Stimulated activated CD4-positive, alpha-beta T cell treated with anti-CD3 and anti-CD28 coated beads, Interleukin-4, amount 100 ng/mL, for 48 hours (primary cell): ENCODE data around the gene RNF213.
"Not testable (repeated sequence)": the region's sequence is repeated elsewhere in the genome, so short reads cannot be mapped to it uniquely, and the experiment has no call there.

Source experiments
- DNase-seq, 2 donors: peaks; one replicate each; pipeline ENCODE4 v3.0.0-alpha.2; 2020; ENCODE audit warnings: low read depth in 2 of 2

Gene RNF213

GRCh38 chr17:80223838-80224497 is 36.7 kb upstream of the RNF213 start:
- no peak for DNase-seq

GRCh38 chr17:80224683-80225082 is 36.0 kb upstream of the RNF213 start:
- DNase-seq, result no peak

GRCh38 chr17:80225230-80225629 is 35.4 kb upstream of the RNF213 start:
- no peak for DNase-seq

GRCh38 chr17:80227156-80227555 is 33.5 kb upstream of the RNF213 start:
- DNase-seq, result no peak

GRCh38 chr17:80227666-80228065 is 33.0 kb upstream of the RNF213 start:
- DNase-seq, result no peak

- DNase-seq, result no peak
These were observed 32.2 kb upstream of the RNF213 start for GRCh38 chr17:80228477-80228876.

- DNase-seq, result no peak
These were observed 31.6 kb upstream of the RNF213 start for GRCh38 chr17:80229011-80229410.

DNA sequence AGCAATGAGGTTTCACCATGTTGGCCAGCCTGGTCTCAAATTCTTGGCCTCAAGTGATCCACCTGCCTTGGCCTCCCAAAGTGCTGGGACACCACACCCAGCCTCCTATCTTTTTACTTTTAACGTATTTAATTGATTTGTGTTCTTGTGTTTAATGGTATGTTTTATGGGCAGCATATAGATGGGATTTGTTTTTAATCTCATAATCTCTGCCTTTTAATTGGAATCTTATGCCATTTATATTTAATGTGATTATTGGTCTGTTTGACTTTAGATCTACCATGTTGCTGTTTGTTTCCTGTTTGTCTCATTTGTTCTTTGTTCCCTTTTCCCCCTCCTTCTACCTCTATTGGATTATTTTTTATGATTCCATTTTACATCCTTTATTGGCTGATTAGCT is 28.2 kb upstream of the RNF213 start:
- no peak for DNase-seq

- DNase-seq, result no peak
These were observed 27.4 kb upstream of the RNF213 start for GRCh38 chr17:80233202-80233601.

DNA sequence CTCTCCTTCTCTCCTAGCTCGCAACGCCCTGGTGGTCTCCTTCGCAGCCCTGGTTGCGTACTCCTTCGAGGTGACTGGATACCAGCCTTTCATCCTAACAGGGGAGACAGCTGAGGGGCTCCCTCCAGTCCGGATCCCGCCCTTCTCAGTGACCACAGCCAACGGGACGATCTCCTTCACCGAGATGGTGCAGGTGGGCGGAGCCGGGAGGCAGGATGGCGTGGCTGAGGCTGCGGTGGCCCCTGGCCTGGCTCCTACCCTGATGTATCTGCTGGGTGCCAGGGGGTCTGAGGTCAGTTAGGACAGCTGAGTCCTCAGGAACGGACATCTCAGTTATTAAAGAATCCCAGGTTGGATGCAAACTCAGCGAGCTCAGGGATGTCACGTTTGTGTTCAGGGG is 23.7 kb upstream of the RNF213 start:
- no peak for DNase-seq

DNA sequence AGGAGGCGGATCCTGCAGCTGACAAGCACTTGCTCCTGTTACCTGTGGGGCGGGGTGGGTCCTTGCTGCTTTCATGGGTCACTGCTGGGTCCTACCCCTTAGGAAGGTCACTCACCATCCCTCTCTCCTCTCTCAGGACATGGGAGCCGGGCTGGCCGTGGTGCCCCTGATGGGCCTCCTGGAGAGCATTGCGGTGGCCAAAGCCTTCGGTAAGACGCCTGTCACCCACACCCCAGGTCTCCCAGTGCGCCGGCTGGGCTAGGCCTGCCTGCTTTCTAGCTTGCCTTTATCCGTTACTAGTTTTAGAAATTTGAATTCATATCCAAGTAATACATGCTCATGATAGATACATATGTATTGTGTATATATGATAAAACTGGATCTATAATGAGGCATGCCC is 23.3 kb upstream of the RNF213 start:
- no peak for DNase-seq

GRCh38 chr17:80242505-80242904 is 18.1 kb upstream of the RNF213 start:
- DNase-seq, result no peak

GRCh38 chr17:80243526-80244433 is 16.9 kb upstream of the RNF213 start:
- DNase-seq, result no peak

GRCh38 chr17:80244448-80244847 is 16.2 kb upstream of the RNF213 start:
- DNase-seq, result not testable (repeated sequence)

DNA sequence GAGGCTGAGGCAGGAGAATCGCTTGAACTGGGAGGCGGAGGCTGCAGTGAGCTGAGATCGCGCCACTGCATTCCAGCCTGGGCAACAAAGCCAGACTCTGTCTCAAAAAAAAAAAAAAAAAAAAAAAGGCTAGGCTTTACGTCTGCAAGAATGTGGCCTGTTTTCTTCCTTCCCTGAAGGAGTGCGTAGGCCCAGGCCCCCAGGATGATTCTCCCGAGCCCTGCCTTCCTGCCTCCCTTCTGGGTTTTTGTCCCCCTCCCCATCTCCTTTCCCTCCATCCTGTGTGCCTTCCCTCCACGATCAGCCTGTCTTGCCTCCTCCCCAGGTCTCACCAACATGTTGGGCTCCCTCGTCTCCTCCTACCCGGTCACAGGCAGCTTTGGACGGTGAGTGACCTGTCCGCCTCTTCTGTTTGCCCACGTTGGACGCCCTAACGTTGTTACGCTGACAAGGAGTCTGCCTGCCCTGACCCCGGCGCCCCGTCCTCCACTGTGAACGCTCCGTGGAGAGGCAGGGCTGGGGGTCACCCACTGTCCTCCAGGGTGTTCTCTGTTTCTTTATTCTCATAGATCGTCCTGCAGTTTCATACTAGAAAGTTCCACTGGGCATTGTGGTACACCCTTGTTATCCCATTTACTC is 15.7 kb upstream of the RNF213 start:
- no peak for DNase-seq

GRCh38 chr17:80245566-80246265 is 14.9 kb upstream of the RNF213 start:
- DNase-seq, result no peak

DNA sequence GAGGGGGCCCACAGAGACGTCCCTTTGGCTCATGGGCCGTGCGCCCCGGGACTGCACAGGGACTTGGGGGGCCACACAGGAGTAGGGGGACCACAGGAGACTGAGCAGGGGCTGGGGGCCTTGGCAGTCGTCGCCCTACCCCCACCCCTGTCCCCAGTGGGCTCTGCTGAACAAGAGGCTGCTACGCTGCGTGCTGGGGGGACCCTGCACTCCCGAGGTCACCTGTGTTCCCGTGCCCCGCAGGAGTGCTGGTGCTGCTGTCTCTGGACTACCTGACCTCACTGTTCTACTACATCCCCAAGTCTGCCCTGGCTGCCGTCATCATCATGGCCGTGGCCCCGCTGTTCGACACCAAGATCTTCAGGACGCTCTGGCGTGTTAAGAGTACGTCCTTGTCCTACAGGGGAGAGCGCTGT is 14.4 kb upstream of the RNF213 start:
- no peak for DNase-seq

DNA sequence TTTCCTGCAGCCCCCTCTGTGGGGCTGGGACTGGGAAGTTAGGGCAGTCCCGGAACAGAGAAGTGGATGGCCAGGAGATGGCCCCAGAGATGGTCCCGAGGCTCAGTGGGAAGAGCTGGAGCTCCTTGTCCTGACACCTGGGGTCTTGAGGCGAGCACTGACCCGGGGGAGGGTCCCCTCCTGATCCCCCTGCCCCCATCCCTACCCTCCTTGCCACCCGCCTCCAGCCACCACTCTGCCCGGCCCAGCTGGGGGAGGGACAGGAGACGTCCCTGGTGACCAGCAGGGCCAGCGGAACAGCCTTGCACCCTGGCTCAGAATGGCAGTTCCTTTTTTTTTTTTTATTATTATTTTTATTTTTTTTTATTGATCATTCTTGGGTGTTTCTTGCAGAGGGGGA is 13.9 kb upstream of the RNF213 start:
- no peak for DNase-seq

DNA sequence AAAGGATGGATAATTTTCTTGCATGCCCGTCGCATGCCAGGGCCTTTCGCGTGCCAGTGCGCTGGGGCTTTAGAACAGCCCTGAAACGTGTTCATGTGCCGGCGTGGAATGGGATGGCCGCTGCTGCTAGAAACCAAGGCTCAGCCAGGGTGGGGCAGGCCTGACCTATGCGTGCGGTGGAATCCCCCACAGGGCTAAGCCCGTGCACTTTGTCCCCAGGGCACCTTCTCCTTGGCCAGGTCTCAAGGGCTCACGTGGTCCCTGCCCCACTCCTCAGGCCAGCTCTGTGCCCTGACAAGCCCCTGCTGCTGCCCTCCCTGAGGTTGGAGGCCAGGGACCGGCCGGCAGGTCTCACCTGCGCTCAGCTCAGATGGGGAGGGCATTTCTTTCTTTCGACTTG is 13.1 kb upstream of the RNF213 start:
- no peak for DNase-seq

- DNase-seq, result no peak
These were observed 12.4 kb upstream of the RNF213 start for GRCh38 chr17:80248001-80248893.
